HepG2 (cell line): ENCODE data around the gene C11orf86.
"Not testable (repeated sequence)": the region's sequence is repeated elsewhere in the genome, so short reads cannot be mapped to it uniquely, and the experiment has no call there.

ENCODE experiments used
- DPF2 ChIP-seq: sonication (generic); formaldehyde crosslinking; IDR thresholded peaks from 2 replicates; pipeline ENCODE4 v1.4.0; 2020; ENCODE audit warnings: mild to moderate bottlenecking, low read depth, missing genetic modification reagents, borderline replicate concordance
- MAZ ChIP-seq, 2 experiments: sonication (generic) in 1 of 2; formaldehyde crosslinking in 1 of 2; IDR thresholded peaks; 2 replicates each; pipeline versions ENCODE4 v1.5.0 to v1.6.1; 2012 to 2020; ENCODE audit warnings: low read depth in 2 of 2, mild to moderate bottlenecking in 2 of 2, borderline replicate concordance in 1 of 2, improper control_type of control experiment in 1 of 2, low read length in 1 of 2, missing genetic modification reagents in 1 of 2, moderate library complexity in 1 of 2
- RCOR2 ChIP-seq: IDR thresholded peaks from 2 replicates; pipeline ENCODE4 v1.6.1; 2016; ENCODE audit warnings: missing biosample characterization, missing genetic modification reagents
- TF ChIP-seq, protein P1 (sequence below): sonication (generic); formaldehyde crosslinking; IDR thresholded peaks from 2 replicates; pipeline ENCODE4 v1.5.0; 2020; ENCODE audit warnings: mild to moderate bottlenecking, missing genetic modification reagents, moderate library complexity

DNA sequence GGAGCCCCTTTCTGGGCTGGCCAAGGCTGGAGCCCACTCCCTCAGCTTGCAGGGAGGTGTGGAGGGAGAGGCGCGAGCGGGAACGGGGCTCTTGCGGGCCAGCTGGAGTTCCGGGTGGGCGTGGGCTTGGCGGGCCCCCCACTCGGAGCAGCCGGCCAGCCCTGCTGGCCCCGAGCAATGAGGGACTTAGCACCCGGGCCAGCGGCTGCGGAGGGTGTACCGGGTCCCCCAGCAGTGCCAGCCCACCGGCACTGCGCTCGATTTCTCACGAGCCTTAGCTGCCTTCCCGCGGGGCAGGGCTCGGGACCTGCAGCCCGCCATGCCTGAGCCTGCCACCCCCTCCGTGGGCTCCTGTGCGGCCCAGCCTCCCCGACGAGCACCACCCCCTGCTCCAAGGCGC lies 13.6 kb downstream of the C11orf86 start:
- TF ChIP-seq RCOR2 (CRISPR knock-in tag); MAZ (IDR thresholded peaks at IDR 0.05; ENCODE audit: borderline replicate concordance, low read depth, low read length); MAZ (CRISPR knock-in tag; IDR thresholded peaks at IDR 0.05; ENCODE audit: low read depth); DPF2: not testable (repeated sequence)
- TF ChIP-seq, protein P1, sequence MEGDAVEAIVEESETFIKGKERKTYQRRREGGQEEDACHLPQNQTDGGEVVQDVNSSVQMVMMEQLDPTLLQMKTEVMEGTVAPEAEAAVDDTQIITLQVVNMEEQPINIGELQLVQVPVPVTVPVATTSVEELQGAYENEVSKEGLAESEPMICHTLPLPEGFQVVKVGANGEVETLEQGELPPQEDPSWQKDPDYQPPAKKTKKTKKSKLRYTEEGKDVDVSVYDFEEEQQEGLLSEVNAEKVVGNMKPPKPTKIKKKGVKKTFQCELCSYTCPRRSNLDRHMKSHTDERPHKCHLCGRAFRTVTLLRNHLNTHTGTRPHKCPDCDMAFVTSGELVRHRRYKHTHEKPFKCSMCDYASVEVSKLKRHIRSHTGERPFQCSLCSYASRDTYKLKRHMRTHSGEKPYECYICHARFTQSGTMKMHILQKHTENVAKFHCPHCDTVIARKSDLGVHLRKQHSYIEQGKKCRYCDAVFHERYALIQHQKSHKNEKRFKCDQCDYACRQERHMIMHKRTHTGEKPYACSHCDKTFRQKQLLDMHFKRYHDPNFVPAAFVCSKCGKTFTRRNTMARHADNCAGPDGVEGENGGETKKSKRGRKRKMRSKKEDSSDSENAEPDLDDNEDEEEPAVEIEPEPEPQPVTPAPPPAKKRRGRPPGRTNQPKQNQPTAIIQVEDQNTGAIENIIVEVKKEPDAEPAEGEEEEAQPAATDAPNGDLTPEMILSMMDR (CRISPR knock-in tag), result not testable (repeated sequence)
